DOHH2 (cell line): ENCODE results near the gene FAM240B.

Experiments used
- H3F3A ChIP-seq: fragments of 200-600 bp; sonication (generic), shearing (Covaris generic); 2 replicates; pipeline ENCODE4 v1.6.0; 2016; ENCODE audit warnings: antibody characterized with exemption, mild to moderate bottlenecking; ENCODE audit not compliant: control insufficient read depth, insufficient read depth
- H3K27ac ChIP-seq: fragments of 200-600 bp; sonication (generic); 2 replicates; pipeline ENCODE4 v1.5.1; 2014; ENCODE audit warnings: low read depth, mild to moderate bottlenecking, low read length, moderate library complexity
- H3K27me3 ChIP-seq: fragments of 200-600 bp; sonication (generic); 2 replicates; pipeline ENCODE4 v1.6.1; 2014; ENCODE audit warnings: mild to moderate bottlenecking, low read length, mixed read lengths; ENCODE audit not compliant: control insufficient read depth
- H3K36me3 ChIP-seq: fragments of 200-600 bp; sonication (generic); 2 replicates; pipeline ENCODE4 v1.6.1; 2014; ENCODE audit warnings: mild to moderate bottlenecking, low read length, moderate library complexity, mixed read lengths; ENCODE audit not compliant: control insufficient read depth
- H3K4me1 ChIP-seq: fragments of 200-600 bp; sonication (generic); 2 replicates; pipeline ENCODE4 v1.6.1; 2014; ENCODE audit warnings: mild to moderate bottlenecking, low read length, mixed read lengths; ENCODE audit not compliant: control insufficient read depth
- H3K4me2 ChIP-seq: fragments of 200-600 bp; sonication (generic); 2 replicates; pipeline ENCODE4 v1.6.0; 2014; ENCODE audit warnings: mild to moderate bottlenecking, low read length, moderate library complexity
- H3K4me3 ChIP-seq: fragments of 200-600 bp; sonication (generic); 2 replicates; pipeline ENCODE4 v1.5.1; 2014; ENCODE audit warnings: mild to moderate bottlenecking, low read length, mixed read lengths
- H3K79me2 ChIP-seq: fragments of 200-600 bp; sonication (generic); 2 replicates; pipeline ENCODE4 v1.6.1; 2014; ENCODE audit warnings: mild to moderate bottlenecking, low read length, mixed read lengths; ENCODE audit not compliant: control insufficient read depth
- H3K9me2 ChIP-seq: fragments of 200-600 bp; sonication (generic); replicated peaks from 2 replicates; pipeline ENCODE4 v1.6.1; 2014; ENCODE audit warnings: mild to moderate bottlenecking, low read length, mixed read lengths; ENCODE audit not compliant: control insufficient read depth
- H3K9me3 ChIP-seq: fragments of 200-600 bp; sonication (generic); 2 replicates; pipeline ENCODE4 v1.6.1; 2014; ENCODE audit warnings: antibody characterized with exemption, low read length, mixed read lengths; ENCODE audit not compliant: control insufficient read depth, insufficient read depth
- H4K20me1 ChIP-seq: fragments of 200-600 bp; sonication (generic); 2 replicates; pipeline ENCODE4 v1.6.0; 2014; ENCODE audit warnings: low read depth, mild to moderate bottlenecking, antibody characterized with exemption, low read length, moderate library complexity; ENCODE audit not compliant: control insufficient read depth, insufficient read depth
- EZH2phosphoT487 ChIP-seq: fragments of 200-600 bp; sonication (generic); IDR thresholded peaks from 2 replicates; pipeline ENCODE4 v1.6.1; 2017; ENCODE audit warnings: borderline replicate concordance, mild to moderate bottlenecking, antibody characterized with exemption, low read length, moderate library complexity, mixed read lengths
- TF ChIP-seq, protein P1 (sequence below): fragments of 200-600 bp; sonication (generic); IDR thresholded peaks from one replicate; pipeline ENCODE4 v1.5.1; 2014; ENCODE audit warnings: antibody characterized with exemption, mild to moderate bottlenecking, low read depth, low read length; ENCODE audit not compliant: poor library complexity, severe bottlenecking

Gene FAM240B

DNA sequence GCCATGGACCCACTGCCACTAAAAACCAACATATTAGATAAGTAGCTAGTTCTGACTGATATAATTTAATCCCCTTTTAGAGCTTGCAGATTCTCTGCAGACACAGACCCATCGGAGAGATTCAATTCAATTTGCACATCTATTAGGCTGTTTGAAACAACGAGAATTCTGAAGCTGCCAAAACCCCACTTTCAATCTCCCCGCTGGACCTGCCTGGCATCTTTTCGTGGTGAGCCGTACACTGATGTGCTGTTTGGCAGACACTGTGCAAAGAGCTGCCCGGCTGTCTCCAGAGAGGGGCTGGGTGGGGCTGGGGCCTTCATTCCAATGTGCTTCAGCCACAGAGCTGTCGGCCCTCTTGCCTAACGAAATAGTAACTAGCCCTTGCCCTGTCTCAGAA lies 42.1 kb upstream of the FAM240B start:
- Histone ChIP-seq H3K9me2 (no peaks in the 10 kb centered on the region), H3K4me1 (no peaks in the 10 kb centered on the region), H3K36me3 (no peaks in the 10 kb centered on the region), H3K4me3 (no peak overlapping the region), H3F3A (no peaks in the 10 kb centered on the region), H3K4me2 (no peak overlapping the region), H3K79me2 (no peaks in the 10 kb centered on the region), H3K27me3 (no peaks in the 10 kb centered on the region), H3K27ac (no peak overlapping the region), H3K9me3 (no peaks in the 10 kb centered on the region), H4K20me1 (no peaks in the 10 kb centered on the region)
- no peak for TF ChIP-seq EZH2phosphoT487
- TF ChIP-seq, protein P1, sequence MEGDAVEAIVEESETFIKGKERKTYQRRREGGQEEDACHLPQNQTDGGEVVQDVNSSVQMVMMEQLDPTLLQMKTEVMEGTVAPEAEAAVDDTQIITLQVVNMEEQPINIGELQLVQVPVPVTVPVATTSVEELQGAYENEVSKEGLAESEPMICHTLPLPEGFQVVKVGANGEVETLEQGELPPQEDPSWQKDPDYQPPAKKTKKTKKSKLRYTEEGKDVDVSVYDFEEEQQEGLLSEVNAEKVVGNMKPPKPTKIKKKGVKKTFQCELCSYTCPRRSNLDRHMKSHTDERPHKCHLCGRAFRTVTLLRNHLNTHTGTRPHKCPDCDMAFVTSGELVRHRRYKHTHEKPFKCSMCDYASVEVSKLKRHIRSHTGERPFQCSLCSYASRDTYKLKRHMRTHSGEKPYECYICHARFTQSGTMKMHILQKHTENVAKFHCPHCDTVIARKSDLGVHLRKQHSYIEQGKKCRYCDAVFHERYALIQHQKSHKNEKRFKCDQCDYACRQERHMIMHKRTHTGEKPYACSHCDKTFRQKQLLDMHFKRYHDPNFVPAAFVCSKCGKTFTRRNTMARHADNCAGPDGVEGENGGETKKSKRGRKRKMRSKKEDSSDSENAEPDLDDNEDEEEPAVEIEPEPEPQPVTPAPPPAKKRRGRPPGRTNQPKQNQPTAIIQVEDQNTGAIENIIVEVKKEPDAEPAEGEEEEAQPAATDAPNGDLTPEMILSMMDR: no peak

DNA sequence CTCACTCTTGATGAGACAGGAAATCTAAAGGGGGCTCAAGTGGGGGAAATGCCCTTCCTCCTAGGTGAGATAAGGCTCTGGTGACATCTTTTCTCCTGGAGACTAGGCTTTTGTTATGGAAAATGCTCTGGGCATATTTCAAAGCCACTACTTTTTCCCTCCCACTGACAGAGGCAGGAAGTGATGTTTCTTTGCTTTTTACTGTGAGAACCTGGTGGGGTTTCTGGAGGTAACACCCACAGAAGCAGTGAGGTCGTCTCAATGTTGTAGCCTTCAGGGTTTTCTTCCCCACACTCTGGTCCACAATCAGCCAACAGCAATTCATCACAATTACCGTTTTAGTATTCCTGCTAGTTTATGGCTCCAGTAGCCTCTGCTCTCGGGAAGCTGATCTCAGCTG lies 41.4 kb upstream of the FAM240B start:
- no peak overlapping the region for H3K4me3 ChIP-seq
- no peak overlapping the region for H3K27ac ChIP-seq
- H3K27me3 ChIP-seq: no peaks in the 10 kb centered on the region

GRCh38 chr9:38756702-38757101 lies 36.8 kb upstream of the FAM240B start:
- H3K4me3 ChIP-seq: no peak overlapping the region
- no peaks in the 10 kb centered on the region for H3K9me2 ChIP-seq
- no peaks in the 10 kb centered on the region for H4K20me1 ChIP-seq
- H3K27me3 ChIP-seq: no peaks in the 10 kb centered on the region
- H3K79me2 ChIP-seq: no peaks in the 10 kb centered on the region
- H3K27ac ChIP-seq: no peak overlapping the region
- no peaks in the 10 kb centered on the region for H3K9me3 ChIP-seq
- no peaks in the 10 kb centered on the region for H3K36me3 ChIP-seq
- H3F3A ChIP-seq: no peaks in the 10 kb centered on the region
- H3K4me2 ChIP-seq: no peak overlapping the region
- no peak for TF ChIP-seq EZH2phosphoT487
- TF ChIP-seq, protein P1: no peak
- no peaks in the 10 kb centered on the region for H3K4me1 ChIP-seq

More for the DNA sequence above, 41.4 kb upstream of the FAM240B start:
- no peaks in the 10 kb centered on the region for H3K36me3 ChIP-seq
- no peaks in the 10 kb centered on the region for H3K9me3 ChIP-seq
- no peaks in the 10 kb centered on the region for H3K4me1 ChIP-seq
- TF ChIP-seq EZH2phosphoT487: no peak
- TF ChIP-seq, protein P1: no peak
- H3K79me2 ChIP-seq: no peaks in the 10 kb centered on the region
- H3K4me2 ChIP-seq: no peak overlapping the region
- H4K20me1 ChIP-seq: no peaks in the 10 kb centered on the region
- H3K9me2 ChIP-seq: no peaks in the 10 kb centered on the region
- no peaks in the 10 kb centered on the region for H3F3A ChIP-seq

GRCh38 chr9:38747941-38748340 lies 28.0 kb upstream of the FAM240B start:
- Histone ChIP-seq H3K4me2 (no peak overlapping the region), H4K20me1 (no peaks in the 10 kb centered on the region), H3K27ac (no peak overlapping the region), H3F3A (no peaks in the 10 kb centered on the region), H3K36me3 (no peaks in the 10 kb centered on the region), H3K27me3 (no peaks in the 10 kb centered on the region), H3K9me2 (no peaks in the 10 kb centered on the region), H3K4me3 (no peak overlapping the region), H3K9me3 (no peaks in the 10 kb centered on the region), H3K4me1 (no peaks in the 10 kb centered on the region), H3K79me2 (no peaks in the 10 kb centered on the region)
- TF ChIP-seq, protein P1: no peak
- TF ChIP-seq EZH2phosphoT487: no peak
